ENCODE data around the gene AQP12B. TPM values are rescaled to one million over a fixed set of nuclear protein-coding genes. Genes with fewer than 3 reads are reported as not detected.

Gene AQP12B
- total RNA-seq, 1 experiment from 2014 or later, result not detected

DNA sequence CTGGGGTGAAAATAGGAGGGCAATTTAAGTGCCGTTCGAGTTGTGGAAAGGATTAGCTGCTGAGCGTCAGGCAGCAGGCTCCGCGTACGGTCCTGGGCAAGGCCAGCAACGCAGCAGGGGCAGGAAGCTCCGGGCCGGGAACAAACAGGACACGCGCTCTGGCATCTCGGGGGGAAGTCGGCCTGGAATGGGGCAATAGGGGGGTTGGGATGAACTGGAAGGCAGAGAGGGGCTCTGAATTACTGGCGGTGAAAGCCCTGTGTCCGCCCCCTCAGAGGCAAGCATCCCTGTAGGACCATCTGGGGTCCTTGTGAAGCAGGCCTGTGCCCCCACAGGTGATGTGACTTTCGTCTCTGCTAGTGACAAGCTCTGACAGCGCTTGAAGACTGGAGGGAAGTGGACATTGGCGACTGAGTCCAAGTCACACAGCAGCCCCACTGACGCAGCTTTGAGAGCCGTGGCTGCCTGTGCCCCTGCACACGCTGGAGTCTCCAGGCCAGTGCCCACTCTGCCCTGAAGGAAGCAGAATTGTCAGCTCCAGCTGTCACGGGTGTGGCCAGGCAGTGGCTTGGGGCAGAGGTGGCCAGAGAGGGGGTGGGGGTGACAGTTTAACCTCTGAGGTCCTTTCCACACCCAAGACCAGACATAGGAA is 35.1 kb downstream of the AQP12B start:
- no peak for DNase-seq (ENCODE audit: low read depth)

- no peak for DNase-seq (ENCODE audit: low read depth)
Observed at GRCh38 chr2:240646900-240647502, 35.7 kb downstream of the AQP12B start.

- DNase-seq (ENCODE audit: low read depth), result no peak
Observed at GRCh38 chr2:240646176-240646899, 36.3 kb downstream of the AQP12B start.

DNA sequence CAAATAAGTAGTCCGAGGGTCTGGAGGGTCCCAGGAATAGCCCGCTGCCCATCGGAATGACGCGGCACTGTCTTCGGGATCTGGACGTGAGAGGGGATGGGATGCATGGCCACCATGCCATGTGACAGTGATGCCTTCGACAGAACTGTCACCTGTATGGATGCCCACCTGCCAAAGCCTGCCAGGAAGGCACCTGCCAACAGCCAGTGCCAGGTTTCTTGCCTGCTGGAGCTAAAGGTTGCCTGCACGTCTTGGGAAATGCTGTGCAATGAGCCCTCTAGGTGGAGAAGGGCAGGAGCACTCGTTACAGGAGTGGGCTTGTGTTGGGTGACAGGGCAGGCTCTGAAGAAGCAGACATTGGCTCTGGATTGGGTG is 36.9 kb downstream of the AQP12B start:
- no peak for DNase-seq (ENCODE audit: low read depth)

- no peak for DNase-seq (ENCODE audit: low read depth)
Observed at GRCh38 chr2:240645346-240645745, 37.3 kb downstream of the AQP12B start.

GRCh38 chr2:240644859-240645301 is 37.8 kb downstream of the AQP12B start:
- DNase-seq (ENCODE audit: low read depth), result no peak

- DNase-seq (ENCODE audit: low read depth), result no peak
Observed at GRCh38 chr2:240644171-240644651, 38.5 kb downstream of the AQP12B start.

DNA sequence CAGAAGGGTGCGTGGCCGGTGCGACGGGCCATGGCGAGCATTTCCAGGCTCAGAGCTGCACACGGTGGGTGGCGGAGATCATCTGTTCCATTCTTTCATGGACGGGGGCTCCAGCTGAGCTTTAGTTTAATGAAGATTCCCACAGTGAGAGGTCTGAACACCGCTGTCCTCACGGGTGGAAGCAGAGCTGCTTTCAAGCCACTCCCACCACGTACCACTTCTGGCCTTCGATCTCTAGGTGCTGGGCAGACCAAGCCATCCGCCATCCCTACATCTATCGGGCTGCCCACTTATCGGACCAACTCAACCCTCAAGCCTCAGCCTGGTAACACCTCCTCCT is 38.9 kb downstream of the AQP12B start:
- DNase-seq (ENCODE audit: low read depth), result no peak

- DNase-seq (ENCODE audit: low read depth), result no peak
Observed at GRCh38 chr2:240643093-240643810, 39.4 kb downstream of the AQP12B start.

- DNase-seq (ENCODE audit: low read depth), result no peak
Observed at GRCh38 chr2:240642806-240643092, 39.9 kb downstream of the AQP12B start.

- no peak for DNase-seq (ENCODE audit: low read depth)
Observed at GRCh38 chr2:240642061-240642805, 40.5 kb downstream of the AQP12B start.

GRCh38 chr2:240640939-240641338 is 41.7 kb downstream of the AQP12B start:
- no peak for DNase-seq (ENCODE audit: low read depth)

GRCh38 chr2:240639566-240639965 is 43.1 kb downstream of the AQP12B start:
- no peak for DNase-seq (ENCODE audit: low read depth)

DNA sequence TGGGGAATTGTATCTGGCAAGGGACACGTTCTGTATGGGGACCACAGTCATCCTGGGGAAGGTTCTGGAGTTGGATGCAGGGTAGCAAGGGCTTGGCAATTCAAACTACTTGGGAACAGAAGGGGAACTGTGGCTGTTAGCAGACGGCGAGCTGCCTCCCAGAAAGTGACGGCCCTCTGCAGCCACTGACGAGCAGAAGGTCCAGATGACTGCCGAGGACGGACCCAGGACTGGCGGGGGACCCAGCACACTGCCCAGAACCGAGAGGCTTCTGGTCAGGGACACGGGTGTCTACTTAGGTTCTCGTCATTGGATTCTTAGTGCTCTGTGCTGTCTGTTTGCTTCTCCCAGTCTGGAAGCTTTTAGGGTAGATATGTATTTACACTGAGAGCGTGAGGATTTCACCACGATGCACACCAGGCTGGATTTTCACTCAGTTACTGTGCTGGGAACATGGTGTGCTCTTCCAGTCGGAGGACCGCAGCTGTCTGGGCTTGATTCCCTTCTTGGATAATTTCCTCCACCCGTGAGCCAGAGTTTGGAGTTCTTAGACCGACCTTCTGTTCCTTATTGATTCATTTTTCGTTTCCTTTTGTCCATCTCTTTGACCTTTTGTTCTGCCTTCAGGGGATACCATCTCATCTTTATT is 44.0 kb downstream of the AQP12B start:
- DNase-seq (ENCODE audit: low read depth), result no peak

DNA sequence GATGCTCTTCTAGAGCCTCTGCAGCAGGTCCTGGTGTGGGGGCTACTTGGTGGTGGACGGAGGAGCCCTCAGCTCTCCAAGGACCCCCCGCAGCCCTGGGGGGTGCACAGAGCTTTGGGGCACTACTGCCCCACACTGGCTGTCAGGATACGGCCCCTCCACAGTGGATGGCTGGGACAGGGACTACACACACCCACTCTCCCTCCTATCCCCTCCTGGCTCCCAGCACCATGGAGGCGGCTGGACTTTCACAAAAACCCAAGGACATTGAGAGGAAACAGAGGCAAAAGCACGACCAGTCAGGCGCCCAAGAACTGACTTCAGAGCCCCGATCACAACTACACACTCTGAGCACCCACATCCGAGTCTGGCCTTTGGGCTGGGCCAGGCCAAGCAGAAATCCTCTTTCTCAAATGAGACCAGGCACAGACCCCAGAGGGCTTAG is 44.8 kb downstream of the AQP12B start:
- DNase-seq (ENCODE audit: low read depth), result no peak

GRCh38 chr2:240637116-240637900 is 45.4 kb downstream of the AQP12B start:
- no peak for DNase-seq (ENCODE audit: low read depth)

DNA sequence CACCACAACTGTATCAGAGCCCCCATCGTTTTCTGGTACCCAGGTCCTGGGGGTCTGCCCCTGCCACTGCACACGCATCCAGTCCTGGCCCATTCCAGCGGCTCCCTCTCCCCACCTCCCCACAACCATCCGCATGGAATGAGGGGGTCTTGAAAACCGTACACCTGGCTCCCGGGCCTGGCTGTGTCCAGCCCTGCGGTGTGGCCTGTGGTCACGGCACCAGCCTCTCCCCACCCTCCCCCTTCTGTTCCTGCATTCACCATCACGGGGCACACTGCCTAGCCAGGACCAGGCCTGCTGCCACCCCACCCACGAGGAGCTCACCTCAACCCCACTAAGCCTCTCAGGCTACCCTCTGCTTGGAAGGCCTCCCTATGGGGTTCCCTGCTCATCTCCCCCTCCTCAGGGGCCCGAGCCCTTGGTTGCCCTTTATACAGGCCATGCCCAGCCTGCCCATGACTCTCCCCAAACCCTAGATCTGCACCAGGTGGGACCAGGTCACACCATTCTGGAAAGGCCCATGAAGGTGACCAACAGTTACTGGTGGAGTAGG is 46.0 kb downstream of the AQP12B start:
- DNase-seq (ENCODE audit: low read depth), result no peak

DNA sequence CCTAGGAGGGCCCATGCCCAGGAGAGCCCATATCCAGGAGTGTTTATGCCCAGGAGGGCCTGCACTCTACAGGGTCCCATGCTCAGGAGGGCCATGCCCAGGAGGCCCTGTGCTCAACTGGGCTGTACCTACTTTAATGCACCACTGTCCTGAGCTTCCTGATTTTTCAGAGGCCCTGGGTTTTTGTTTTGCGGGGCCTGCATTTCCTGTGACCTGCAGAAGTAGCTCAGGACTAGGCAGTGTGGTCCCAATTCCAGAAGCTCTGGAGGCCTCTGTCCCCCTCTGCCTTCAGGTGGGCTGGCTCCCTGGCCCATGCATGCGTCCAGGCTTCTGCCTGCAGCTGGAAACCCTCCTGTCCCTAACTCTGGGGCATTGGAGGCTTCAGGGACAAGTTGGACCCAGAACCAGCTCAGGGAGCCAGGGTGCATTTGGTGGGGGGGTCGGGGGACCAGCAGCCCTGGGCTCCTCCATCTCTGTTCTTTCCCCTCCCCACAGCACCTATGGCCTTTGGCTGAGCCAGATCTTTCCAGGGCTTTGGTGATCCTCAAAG is 46.6 kb downstream of the AQP12B start:
- DNase-seq (ENCODE audit: low read depth), result no peak

GRCh38 chr2:240635121-240635997 is 47.3 kb downstream of the AQP12B start:
- DNase-seq (ENCODE audit: low read depth), result no peak
